ENCODE data around the gene BCAS3.
"Not testable (repeated sequence)": the region's sequence is repeated elsewhere in the genome, so short reads cannot be mapped to it uniquely, and the experiment has no call there.

Gene BCAS3

DNA sequence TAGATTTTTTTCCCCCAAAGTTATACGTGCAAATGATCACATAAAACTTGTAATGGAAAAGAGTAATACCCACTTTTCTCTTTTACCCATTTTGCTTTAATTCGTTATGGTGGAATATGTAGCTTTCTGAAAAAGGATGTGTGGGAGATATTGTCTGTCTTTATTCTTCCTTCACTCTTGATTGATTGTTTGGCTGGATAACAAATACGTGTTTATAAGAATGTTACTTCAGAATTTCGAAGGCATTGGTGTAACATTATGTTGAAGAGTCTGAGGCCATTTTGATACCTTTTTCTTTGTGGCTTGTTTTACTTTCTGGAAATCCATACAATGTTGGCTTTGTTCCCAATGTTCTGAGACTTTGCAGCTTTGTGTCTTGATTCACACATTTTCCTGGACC is 71.4 kb downstream of the BCAS3 start:
- H3K4me3 ChIP-seq (replicated peaks; ENCODE audit: low read depth, low read length): no peak overlapping the region
- TF ChIP-seq, protein P1, sequence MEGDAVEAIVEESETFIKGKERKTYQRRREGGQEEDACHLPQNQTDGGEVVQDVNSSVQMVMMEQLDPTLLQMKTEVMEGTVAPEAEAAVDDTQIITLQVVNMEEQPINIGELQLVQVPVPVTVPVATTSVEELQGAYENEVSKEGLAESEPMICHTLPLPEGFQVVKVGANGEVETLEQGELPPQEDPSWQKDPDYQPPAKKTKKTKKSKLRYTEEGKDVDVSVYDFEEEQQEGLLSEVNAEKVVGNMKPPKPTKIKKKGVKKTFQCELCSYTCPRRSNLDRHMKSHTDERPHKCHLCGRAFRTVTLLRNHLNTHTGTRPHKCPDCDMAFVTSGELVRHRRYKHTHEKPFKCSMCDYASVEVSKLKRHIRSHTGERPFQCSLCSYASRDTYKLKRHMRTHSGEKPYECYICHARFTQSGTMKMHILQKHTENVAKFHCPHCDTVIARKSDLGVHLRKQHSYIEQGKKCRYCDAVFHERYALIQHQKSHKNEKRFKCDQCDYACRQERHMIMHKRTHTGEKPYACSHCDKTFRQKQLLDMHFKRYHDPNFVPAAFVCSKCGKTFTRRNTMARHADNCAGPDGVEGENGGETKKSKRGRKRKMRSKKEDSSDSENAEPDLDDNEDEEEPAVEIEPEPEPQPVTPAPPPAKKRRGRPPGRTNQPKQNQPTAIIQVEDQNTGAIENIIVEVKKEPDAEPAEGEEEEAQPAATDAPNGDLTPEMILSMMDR (IDR thresholded peaks at IDR 0.05; ENCODE audit: low read length, missing control alignments): no peak
- no peak for DNase-seq (ENCODE audit: low read depth)

DNA sequence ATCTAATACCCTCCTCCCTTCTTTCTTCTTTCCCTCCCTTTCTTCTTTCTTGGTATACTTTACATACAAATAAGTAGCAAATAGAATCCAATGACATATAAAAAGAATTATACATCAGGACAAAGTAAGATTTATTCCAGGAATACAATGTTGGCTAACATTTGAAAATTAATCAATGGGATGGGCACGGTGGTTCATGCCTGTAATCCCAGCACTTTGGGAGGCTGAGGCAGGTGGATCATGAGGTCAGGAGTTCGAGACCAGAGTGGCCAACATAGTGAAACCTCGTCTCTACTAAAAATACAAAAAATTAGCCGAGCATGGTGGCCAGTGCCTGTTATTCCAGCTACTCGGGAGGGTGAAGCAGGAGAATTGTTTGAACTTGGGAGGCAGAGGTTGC is 72.1 kb downstream of the BCAS3 start:
- no peak overlapping the region for H3K4me3 ChIP-seq (replicated peaks; ENCODE audit: low read depth, low read length)
- no peak for DNase-seq (ENCODE audit: low read depth)
- TF ChIP-seq, protein P1 (IDR thresholded peaks at IDR 0.05; ENCODE audit: low read length, missing control alignments): no peak

DNA sequence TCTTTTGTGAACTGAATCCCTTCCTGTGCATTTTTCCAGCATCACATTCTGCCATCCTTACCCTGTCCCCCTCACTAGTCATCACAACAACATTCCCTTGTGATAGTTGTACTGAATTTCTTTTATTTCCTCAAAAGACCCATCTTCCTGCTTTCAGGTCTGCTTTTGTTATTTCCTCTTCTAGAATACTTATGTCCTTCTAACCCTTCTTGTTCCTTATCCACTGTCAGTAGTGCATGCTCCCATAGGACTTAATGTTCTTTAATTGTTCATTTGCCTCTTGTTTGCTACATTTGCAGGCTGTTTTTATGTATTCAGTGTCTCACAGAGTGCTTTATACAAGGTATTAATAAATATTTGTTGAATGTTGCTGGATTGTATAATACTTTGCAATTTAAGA is 73.0 kb downstream of the BCAS3 start:
- H3K4me3 ChIP-seq (replicated peaks; ENCODE audit: low read depth, low read length): no peak overlapping the region
- DNase-seq (ENCODE audit: low read depth): no peak
- TF ChIP-seq, protein P1 (IDR thresholded peaks at IDR 0.05; ENCODE audit: low read length, missing control alignments): no peak

DNA sequence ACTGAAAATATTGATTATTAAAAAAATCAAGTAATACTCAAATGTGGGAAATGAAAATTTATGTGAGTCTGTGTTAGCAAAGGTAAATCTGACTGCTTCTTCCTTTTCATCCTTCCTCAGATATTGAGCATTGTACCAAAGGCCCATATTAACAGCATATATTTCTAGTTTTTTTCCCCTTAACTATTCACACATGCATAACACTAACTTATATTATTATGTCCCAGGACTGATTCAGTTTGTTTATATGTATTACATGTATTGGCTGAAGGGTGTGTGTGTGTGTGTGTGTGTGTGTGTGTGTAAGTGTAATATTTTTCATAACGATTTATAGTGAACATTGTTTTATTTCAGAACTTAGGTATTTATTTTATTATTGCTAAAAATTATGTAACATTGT is 74.2 kb downstream of the BCAS3 start:
- TF ChIP-seq, protein P1 (IDR thresholded peaks at IDR 0.05; ENCODE audit: low read length, missing control alignments): no peak
- no peak overlapping the region for H3K4me3 ChIP-seq (replicated peaks; ENCODE audit: low read depth, low read length)
- DNase-seq (ENCODE audit: low read depth): no peak

DNA sequence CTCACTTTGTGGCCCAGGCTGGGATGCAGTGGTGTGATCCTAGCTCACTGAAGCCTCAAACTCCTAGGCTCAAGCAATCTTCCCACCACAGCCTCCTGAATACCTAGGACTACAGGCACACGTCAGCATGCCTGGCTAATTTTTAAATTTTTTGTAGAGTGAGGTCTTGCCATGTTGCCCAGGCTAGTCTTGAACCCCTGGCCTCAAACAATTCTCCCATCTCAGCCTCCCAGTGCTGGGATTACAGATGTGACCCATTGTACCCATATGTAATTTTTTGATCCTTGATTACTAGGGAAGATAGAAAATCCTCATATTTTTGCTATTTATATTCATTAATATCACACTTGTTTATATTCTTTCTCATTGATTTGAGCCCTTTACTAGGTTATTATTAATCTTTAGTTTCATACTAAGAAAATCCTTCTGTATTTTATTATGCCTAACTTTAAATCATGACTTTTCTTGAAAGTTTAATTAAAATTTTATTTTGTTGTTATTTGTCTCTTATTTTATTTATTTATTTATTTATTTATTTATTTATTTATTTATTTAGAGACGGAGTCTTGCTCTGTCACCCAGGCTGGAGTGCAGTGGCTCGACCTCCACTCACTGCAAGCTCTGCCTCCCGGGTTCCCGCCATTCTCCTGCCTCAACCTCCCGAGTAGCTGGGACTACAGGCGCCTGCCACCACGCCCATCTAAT is 75.4 kb downstream of the BCAS3 start:
- H3K4me3 ChIP-seq (replicated peaks; ENCODE audit: low read depth, low read length): no peak overlapping the region
- DNase-seq (ENCODE audit: low read depth): no peak
- TF ChIP-seq, protein P1 (IDR thresholded peaks at IDR 0.05; ENCODE audit: low read length, missing control alignments): no peak

DNA sequence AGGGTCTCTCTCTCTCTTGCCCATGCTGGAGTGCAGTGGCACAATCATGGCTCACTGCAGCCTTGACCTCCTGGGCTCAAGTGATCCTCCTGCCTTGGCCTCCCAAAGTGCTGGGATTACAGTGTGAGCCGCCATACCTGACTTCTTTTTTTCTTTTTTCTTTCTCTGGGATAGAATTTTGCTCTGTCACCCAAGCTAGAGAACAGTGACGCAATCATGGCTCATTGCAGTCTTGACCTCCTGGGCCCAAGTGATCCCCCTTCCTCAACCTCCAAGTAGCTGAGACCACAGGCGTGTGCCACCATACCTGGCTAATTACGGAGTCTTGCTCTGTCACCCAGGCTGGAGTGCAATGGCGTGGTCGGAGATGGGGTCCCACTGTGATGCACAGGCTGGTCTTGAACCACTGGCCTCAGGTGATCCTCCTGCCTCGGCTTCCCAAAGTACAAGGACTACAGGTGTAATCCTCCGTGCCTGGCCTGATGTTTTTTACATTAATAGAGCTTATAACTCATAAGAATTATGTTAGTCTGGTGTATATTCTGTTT is 76.5 kb downstream of the BCAS3 start:
- TF ChIP-seq, protein P1 (IDR thresholded peaks at IDR 0.05; ENCODE audit: low read length, missing control alignments): no peak
- no peak for DNase-seq (ENCODE audit: low read depth)
- no peak overlapping the region for H3K4me3 ChIP-seq (replicated peaks; ENCODE audit: low read depth, low read length)

DNA sequence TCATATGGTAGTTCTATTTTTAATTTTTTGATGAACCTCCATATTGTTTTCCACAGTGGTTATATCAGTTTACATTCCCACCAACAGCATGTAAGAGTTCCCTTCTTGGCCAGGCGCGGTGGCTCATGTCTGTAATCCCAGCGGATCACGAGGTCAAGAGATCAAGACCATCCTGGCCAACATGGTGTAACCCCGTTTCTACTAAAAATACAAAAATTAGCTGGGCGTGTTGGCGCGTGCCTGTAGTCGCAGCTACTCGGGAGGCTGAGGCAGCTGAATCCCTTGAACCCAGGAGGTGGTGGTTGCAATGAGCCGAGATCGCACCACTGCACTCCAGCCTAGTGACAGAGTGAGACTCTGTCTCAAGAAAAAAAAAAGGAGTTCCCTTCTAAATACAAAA is 79.1 kb downstream of the BCAS3 start:
- DNase-seq (ENCODE audit: low read depth); H3K4me3 ChIP-seq (replicated peaks; ENCODE audit: low read depth, low read length): not testable (repeated sequence)
